ENCODE results near the gene AP2A1. TPM values are rescaled to one million over a fixed set of nuclear protein-coding genes. Genes with fewer than 3 reads are reported as not detected.
"Not testable (repeated sequence)": the region's sequence is repeated elsewhere in the genome, so short reads cannot be mapped to it uniquely, and the experiment has no call there.

The AP2A1 gene
- 10 to 100 TPM; 49.3 to 82.4 (median 75.9) TPM for polyA plus RNA-seq

DNA sequence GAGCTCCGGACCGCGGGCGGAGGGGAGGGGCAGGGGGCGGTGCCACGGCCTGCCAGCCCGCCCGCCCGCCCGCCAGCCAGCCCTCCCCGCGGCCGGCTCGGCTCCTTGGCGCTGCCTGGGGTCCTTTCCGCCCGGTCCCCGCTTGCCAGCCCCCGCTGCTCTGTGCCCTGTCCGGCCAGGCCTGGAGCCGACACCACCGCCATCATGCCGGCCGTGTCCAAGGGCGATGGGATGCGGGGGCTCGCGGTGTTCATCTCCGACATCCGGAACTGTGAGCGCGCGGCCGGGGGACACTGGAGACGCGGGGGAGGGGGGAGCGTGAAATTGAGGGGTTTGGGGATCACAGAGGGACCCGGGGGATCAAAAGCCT lies at the start of gene AP2A1:
AP2A1 (plus strand) TSS at position 72 of the 370 bp plus-strand sequence; CDS start at position 205, 133 bp downstream.
- peak within 1 kb of the TSS; percentile 43 for H3K27ac ChIP-seq (ENCODE audit: low read depth, low read length)
- 1% methylated on average over 23 to 38 of the region's 38 CpGs for WGBS, 3 donors

DNA sequence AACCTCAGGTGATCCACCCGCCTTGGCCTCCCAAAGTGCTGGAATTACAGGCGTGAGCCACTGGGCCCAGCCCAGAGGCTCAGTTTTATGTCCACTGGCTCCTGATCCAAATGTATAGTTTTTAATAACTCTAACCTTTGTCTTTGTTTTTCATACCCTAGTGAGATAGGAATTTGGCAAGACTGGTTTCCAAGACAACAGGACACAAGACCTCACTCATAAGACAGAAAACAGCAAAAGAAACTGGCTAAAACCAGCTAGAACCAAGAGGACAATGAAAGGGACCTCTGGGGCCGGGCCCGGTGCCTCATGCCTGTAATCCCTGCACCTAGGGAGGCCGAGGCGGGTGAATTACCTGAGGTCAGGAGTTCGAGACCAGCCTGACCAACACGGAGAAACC lies 48.3 kb upstream of the AP2A1 start:
- H3K27ac ChIP-seq (ENCODE audit: low read depth, low read length), result no peak overlapping the region
- WGBS, 3 donors, result 80% methylated on average over 8 of the region's 8 CpGs

DNA sequence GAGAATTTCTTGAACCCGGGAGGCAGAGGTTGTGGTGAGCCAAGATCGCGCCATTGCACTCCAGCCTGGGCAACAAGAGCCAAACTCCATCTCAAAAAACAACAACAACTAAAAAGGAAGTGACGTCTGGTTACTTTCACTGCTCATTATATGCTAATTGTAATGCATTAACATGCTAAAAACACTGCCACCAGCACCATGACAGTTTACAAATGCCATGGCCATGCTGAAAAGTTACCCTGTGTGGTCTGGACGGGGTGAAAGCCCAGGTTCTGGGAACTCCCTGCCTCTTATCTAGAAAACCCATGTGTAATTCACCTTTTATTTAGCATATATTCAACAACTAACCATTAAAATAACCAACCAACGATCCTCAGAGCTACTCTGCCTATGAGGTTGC lies 47.8 kb upstream of the AP2A1 start:
- WGBS, 3 donors, result 78 to 84% (median 84%) methylated on average over 6 of the region's 6 CpGs
- H3K27ac ChIP-seq (ENCODE audit: low read depth, low read length), result no peak overlapping the region

DNA sequence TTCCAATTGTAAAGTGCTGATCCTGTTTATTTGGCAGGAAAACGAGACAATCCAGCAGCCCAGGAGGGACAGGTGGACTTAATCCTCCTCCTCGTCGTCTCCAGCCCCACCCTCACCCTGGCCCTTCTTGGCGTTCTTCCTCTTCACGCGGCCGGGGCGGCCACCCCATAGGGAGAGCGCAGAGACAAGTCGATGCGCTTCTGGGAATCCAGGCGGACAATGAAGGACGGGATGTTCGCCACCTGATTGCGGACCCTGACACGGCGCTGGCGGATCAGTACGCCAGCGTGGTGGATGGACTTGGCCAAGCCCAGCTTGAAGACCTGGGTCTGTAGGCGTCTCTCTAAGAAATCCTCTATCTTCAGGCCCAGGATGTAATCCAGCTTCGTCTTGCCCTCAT lies 47.4 kb upstream of the AP2A1 start:
- WGBS, 3 donors, result 77 to 82% (median 80%) methylated on average over 22 of the region's 22 CpGs
- not testable (repeated sequence) for H3K27ac ChIP-seq (ENCODE audit: low read depth, low read length)

- H3K27ac ChIP-seq (ENCODE audit: low read depth, low read length), result no peak overlapping the region
- 58 to 71% (median 59%) methylated on average over 23 of the region's 23 CpGs for WGBS, 3 donors
These were observed 39.4 kb upstream of the AP2A1 start for GRCh38 chr19:49727217-49728030.

GRCh38 chr19:49730166-49730565 lies 36.6 kb upstream of the AP2A1 start:
- 59 to 89% (median 64%) methylated on average over 5 of the region's 5 CpGs for WGBS, 3 donors
- no peak overlapping the region for H3K27ac ChIP-seq (ENCODE audit: low read depth, low read length)

DNA sequence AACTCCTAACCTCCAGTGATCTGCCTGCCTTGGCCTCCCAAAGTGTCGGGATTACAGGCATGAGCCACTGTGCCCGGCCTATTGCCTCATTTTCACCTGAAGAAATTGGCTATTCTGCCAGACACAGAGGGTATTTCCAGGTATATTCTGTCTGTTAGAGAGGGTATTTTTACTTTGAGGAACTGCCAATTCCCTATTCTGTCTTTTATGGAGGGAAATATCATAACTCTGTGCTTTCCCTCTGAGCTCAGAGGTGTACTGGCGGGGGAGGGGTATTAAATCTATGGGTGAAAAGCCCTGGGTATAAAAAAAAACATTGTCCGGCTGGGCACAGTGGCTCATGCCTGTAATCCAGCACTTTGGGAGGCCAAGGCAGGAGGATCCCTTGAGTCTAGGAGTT lies 28.5 kb upstream of the AP2A1 start:
- 84 to 91% (median 88%) methylated on average over 4 of the region's 4 CpGs for WGBS, 3 donors
- H3K27ac ChIP-seq (ENCODE audit: low read depth, low read length), result no peak overlapping the region

- H3K27ac ChIP-seq (ENCODE audit: low read depth, low read length), result no peak overlapping the region
- WGBS, 3 donors, result 71 to 84% (median 82%) methylated on average over 1 of the region's 1 CpG
These were observed 27.7 kb upstream of the AP2A1 start for GRCh38 chr19:49739098-49739497.

GRCh38 chr19:49739933-49740332 lies 26.9 kb upstream of the AP2A1 start:
- H3K27ac ChIP-seq (ENCODE audit: low read depth, low read length), result no peak overlapping the region
- 73 to 90% (median 85%) methylated on average over 10 of the region's 10 CpGs for WGBS, 3 donors

GRCh38 chr19:49741210-49741844 lies 25.5 kb upstream of the AP2A1 start:
- 80 to 87% (median 84%) methylated on average over 9 of the region's 9 CpGs for WGBS, 3 donors
- H3K27ac ChIP-seq (ENCODE audit: low read depth, low read length), result no peak overlapping the region

- H3K27ac ChIP-seq (ENCODE audit: low read depth, low read length), result no peak overlapping the region
- WGBS, 3 donors, result 94 to 96% (median 96%) methylated on average over 21 to 23 of the region's 23 CpGs
These were observed 21.8 kb upstream of the AP2A1 start for GRCh38 chr19:49744946-49745381.

DNA sequence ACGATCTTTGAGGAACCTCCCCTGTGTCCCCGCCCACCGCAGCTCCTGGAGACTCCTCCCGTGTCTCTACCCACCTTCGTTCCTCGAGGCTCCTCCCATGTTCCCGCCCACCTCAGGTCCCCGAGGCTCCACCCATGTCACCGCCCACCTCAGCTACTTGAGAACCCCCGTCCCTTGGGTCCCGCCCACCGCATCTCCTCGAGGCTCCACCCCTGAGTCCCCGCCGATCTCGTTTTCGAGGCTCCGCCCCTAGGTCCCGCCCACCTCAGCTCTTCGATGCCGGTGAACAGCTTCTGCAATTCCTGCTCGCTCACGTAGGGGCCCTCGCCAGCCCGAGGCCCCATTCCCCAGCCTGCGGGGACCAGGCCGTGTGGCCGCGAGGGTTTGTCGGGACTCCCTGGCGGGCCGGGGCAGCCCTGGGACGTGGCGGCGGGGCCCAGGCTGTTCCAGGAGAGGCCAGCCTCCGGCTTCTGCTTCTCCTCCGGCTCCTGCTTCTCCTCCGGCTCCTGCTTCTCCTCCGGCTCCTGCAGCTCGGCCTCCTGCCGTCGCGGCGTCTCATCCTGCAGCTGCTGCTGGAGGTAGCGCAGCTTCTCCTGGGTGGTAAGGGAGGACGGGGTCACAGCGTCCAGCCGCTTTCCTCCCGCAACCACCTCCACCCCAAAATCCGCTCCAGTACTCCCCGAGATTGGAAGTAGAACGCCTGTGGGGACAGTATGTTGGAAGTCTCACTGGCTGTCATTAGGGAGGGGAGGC lies 20.4 kb upstream of the AP2A1 start:
- 41 to 53% (median 52%) methylated on average over 51 to 52 of the region's 52 CpGs for WGBS, 3 donors
- no peak overlapping the region for H3K27ac ChIP-seq (ENCODE audit: low read depth, low read length)

DNA sequence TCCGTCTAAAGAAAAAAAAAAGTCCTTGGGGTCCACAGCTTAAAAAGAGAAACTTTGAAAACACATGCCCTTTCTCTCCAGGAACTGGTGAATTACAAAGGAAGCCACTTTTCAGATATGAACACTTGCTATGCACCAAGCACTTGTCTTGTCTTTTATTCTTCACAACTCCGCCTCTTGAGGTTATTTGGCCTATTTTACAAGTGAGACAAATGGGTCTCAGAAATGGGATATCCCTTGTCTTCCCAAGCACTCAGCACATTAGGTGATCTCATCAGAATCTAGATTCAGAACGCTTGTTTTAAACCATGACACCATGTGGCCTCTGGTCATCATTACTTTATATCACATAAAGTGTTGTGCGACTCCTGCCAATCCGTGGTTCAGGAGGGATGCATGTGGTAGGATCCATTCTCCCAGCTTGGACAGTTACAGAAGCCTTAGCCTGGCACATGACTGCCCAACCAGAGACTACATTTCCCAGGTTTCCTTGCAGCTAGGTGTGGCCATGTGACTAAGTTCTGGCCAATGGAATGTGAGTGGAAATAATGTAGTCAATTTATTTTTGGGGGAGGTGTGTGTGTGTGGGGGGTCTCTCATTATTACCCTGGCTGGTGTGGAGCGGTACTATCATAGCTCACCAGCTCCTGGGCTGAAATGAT lies 17.6 kb upstream of the AP2A1 start:
- WGBS, 3 donors, result 72 to 87% (median 76%) methylated on average over 6 of the region's 6 CpGs
- H3K27ac ChIP-seq (ENCODE audit: low read depth, low read length), result no peak overlapping the region

DNA sequence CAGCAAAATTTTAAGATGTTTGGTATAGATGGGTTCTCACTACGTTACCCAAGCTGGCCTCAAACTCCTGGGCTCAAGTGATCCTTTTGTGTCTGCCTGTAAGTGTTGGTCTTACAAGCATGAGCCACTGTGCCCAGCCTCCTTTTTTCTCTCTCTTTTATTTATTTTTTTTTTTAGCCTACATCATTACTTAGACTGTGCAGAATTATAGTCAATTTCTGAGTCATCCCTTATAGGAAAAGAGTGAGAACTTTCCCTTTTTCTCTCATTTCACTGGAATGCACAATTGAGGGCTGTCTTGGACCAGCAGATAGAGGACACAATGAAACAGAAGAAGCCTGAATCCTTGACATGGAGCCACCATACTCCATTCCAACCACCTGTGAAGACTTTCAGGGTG lies 17.0 kb upstream of the AP2A1 start:
- no peak overlapping the region for H3K27ac ChIP-seq (ENCODE audit: low read depth, low read length)
- WGBS, 3 donors, result 61 to 73% (median 63%) methylated on average over 1 of the region's 1 CpG

DNA sequence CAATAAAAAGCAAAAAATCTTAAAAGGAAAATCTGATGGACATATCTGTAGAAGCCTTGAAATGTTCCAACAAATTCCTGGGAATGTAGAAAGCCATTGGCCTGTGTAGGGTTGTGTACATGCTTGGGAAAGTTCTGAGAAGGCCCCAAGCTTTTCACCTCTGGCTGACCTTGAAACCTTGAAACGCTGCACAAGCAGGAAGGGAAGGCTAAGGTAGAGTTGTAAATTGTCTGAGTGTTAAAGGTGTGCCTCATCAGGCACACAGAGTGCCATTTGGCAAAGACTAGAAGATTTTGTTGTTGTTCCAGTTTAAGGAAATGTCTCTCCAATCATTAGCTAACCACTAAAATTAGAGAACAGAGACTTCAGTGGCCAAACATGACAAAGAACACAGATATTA lies 14.1 kb upstream of the AP2A1 start:
- WGBS, 3 donors, result 50 to 75% (median 73%) methylated on average over 1 of the region's 1 CpG

GRCh38 chr19:49755956-49756355 lies 10.8 kb upstream of the AP2A1 start:
- WGBS, 3 donors, result 97 to 99% (median 99%) methylated on average over 3 of the region's 3 CpGs
- no peak overlapping the region for H3K27ac ChIP-seq (ENCODE audit: low read depth, low read length)

More for the DNA sequence above, 14.1 kb upstream of the AP2A1 start:
- no peak overlapping the region for H3K27ac ChIP-seq (ENCODE audit: low read depth, low read length)

GRCh38 chr19:49758292-49758691 lies 8.5 kb upstream of the AP2A1 start:
- H3K27ac ChIP-seq (ENCODE audit: low read depth, low read length), result no peak overlapping the region
- 21 to 36% (median 34%) methylated on average over 7 of the region's 7 CpGs for WGBS, 3 donors

- no peak overlapping the region for H3K27ac ChIP-seq (ENCODE audit: low read depth, low read length)
- WGBS, 3 donors, result 71 to 84% (median 76%) methylated on average over 1 of the region's 1 CpG
These were observed 5.6 kb upstream of the AP2A1 start for GRCh38 chr19:49761249-49761624.

All from adipose tissue (tissue), 3 donors.